NCI-H2196 (cell line): Measurements from ENCODE around the gene SND1.

ENCODE experiments used
- DNase-seq: peaks from one replicate; lab custom pipeline; 2025; ENCODE audit not compliant: unreplicated experiment; lab: John Stamatoyannopoulos, UW

SND1 gene

GRCh38 chr7:127764681-127765080 lies 112.7 kb downstream of the SND1 start:
- no peak for DNase-seq

DNA sequence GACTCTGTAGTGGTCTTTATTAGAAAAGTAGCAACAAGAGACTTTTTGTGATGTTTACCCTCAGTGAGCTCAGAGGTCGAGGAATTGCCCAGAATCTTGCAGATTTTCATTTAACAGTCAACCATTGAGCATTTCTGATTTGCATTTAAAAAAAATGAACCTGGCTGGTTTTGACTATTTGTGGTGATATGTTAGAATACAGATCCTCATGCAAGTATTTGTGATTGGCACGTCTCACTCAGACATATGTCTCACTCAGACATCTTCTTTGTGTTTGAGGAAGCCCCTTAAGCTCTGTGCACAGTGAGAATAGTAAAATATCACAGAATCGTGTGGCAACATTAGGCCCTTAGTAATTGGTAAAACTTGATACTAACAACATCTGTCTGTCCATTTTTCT lies 113.2 kb downstream of the SND1 start:
- DNase-seq = no peak

DNA sequence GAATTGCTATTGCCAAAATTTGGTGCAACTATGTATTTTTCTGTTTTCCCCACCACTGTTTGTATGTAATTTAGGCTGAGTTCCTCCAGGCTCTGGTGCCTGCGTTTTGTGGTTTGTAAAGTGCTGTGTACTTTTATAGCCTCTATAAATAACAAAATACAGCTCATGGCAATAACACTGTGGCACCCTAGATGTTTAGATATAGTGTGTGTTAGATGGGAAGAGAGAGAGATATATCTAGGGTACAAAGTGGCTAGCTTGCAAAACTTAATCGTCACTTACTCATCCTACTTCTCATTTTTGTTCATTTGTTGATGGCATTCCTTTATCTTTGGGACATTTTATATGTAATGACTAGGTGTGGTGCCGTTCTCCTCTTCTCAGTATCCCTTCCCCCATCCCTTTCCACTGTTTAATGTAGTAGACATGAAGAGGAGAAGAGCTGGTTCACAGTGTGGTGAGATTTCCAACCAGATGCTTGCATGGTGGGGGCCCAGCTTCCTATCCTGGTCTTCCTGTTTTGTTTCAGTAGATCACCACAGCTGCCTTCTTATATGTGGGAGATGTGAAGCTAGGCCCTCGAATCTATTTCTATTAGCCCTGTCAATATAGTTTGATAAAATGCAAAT lies 115.0 kb downstream of the SND1 start:
- DNase-seq = no peak

DNA sequence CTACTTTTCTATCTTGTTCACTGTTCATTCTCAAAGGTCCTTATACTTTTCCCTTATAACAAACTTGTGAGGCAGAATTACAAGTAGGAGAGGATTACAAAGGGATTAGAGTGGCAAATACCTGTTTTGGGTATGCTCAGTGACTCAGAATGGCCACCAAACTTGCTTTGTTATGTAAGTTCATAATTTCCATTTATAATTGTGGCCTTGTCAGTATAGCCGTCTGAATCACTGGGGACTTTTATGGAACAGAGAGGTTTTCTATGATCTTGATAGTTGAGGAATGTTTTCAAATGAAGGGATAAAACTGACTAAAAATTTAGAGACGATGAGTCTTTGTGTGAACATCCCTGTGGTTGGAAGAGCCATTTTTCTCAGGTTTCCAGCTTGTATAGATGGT lies 116.2 kb downstream of the SND1 start:
- DNase-seq = no peak

GRCh38 chr7:127769137-127769536 lies 117.1 kb downstream of the SND1 start:
- no peak for DNase-seq

GRCh38 chr7:127769696-127770400 lies 117.9 kb downstream of the SND1 start:
- no peak for DNase-seq

- no peak for DNase-seq
Observed at GRCh38 chr7:127770885-127771284, 118.9 kb downstream of the SND1 start.

DNA sequence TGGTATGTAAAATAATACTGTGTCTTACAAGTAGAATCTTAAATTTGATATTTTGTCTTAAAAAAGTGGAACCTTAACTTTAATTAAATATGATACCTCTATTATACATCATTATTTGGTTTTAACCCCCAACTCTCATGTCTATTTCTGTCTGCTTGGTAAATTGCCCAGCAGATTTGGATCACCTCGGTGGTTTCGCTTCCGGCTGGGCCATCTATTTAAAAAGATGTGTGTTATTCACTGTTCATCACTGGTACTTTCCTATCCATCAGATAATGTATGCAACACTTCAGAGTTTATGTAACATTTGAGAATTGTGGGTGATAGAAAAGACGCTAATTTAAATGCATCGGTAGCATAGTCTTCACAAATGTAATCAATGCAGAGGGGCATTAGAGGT lies 119.7 kb downstream of the SND1 start:
- no peak for DNase-seq

DNA sequence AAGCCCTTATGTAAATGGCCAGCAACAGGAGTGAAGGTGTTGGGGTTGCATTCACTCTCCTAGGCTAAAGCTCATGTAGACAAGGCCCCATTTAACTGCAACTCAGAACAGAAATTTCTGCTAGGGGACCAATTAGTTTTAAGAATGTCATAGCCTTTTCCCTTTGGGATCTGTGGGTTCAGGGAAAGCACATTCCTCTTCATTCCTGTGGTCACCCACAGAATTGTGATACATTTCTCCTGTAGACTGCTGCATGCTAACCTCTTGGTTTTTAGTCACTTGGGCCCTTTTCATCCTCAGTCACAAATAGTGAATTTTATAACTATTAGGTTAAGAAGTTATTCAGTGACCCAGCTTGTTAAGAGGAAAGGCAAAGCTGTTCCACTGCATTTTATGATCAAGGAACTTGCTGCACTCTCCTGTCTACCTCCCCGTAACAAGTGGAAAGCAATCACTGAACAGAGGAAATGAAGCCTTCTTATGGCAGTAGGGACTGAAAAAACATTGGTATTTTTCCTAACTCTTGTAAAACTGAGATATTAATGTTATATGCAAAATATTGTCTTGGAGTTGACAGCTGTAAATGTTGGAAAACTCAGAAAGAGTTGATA lies 124.9 kb downstream of the SND1 start:
- DNase-seq = no peak

DNA sequence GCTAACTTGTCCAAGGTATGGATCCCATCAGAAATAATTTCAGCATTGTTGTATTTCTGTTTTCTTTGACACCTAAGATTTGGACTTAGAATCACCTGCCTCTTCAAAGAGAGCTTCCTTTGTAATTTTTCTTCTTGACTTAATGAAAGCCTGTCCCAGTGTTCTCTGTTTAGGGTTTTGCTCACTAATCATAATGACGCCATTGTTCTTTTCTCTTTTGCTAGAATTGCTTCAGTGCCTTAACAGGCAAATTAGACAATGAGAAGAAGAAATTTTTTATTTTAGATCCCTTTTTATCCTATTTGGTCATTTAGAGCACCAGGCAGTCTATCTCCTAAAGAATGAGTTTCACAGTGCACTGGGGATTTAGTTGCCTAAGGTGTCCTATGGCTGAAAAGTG lies 128.5 kb downstream of the SND1 start:
- DNase-seq = no peak

- no peak for DNase-seq
Observed at GRCh38 chr7:127781081-127781480, 129.1 kb downstream of the SND1 start.

DNA sequence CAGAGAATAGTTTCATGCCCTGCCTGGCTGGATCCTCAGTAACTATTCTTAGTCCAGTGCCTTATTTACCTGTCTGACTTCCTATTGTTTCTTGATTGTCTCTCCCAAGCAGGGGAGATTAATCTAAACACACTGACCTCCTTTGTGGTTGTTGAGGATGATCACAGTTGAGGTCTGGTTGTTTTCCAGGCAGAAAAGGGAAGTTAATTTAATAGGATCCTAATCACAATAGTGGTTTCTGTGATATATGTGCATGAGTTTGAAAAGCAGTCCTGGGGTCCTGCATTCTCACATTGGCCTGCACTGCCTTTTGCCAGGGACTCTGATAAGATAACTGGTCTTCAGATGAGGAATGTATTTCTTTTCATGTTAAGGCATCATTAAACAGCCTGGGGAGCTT lies 130.1 kb downstream of the SND1 start:
- no peak for DNase-seq

- no peak for DNase-seq
Observed at GRCh38 chr7:127782654-127783559, 130.9 kb downstream of the SND1 start.

- DNase-seq = no peak
Observed at GRCh38 chr7:127786184-127786583, 134.2 kb downstream of the SND1 start.

GRCh38 chr7:127789031-127789430 lies 137.0 kb downstream of the SND1 start:
- DNase-seq = no peak

DNA sequence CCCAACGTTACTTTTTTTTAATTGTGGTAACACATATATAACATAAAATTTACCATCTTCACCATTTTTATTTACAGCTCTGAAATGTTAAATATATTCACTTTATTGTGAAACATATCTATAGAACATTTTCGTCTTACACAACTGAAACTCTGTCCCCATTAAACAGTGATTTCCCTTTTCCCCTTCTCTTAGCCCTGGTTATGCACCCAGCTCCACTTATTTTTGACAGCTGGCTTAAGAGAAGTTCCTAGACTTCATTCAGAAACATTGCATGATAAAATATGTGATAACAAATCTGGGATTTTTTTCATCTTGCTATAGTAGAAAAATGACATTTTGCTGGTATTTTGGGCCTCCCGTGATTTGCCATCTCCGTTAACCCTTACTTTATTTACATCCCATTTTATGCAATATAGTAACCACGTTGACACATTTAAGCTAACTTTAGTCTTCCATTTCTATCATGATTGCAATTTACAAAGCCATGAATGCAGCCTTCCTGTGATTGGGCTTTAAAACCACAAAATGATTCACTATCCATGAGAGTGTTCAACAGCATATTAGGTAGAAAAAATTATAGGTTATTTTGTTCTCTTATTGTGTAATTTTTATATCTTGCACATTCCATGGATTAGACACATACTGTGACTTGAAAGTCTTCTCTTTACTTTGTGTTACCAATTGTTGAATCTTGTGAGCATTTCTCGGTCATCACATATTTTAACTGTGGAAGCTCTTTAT lies 139.6 kb downstream of the SND1 start:
- no peak for DNase-seq

GRCh38 chr7:127792528-127793342 lies 140.7 kb downstream of the SND1 start:
- peak; percentile 30 for DNase-seq

GRCh38 chr7:127793582-127793981 lies 141.6 kb downstream of the SND1 start:
- no peak for DNase-seq

DNA sequence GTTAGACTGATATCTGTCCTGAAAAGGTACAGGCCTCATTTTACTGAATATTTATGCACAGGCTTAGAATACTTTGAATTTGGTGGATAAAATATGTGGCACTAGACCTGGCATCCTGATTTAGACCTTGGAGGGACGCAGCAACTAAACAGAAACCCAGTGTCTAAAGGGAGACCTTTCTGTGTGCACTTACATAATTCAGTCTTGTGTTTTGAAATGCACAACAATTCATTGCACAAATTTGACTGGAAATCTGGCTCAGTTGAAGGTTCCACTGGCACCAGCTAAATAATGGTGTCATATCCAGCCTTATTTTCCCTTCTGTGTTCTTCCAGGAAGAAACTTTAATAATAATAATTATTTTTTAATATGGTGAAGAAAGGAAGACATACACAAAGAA lies 142.1 kb downstream of the SND1 start:
- no peak for DNase-seq

- DNase-seq = no peak
Observed at GRCh38 chr7:127794551-127794950, 142.6 kb downstream of the SND1 start.
